CD4-positive, CD25-positive, alpha-beta regulatory T cell (primary cell): ENCODE results near the gene GSDMA. TPM values are rescaled to one million over a fixed set of nuclear protein-coding genes. Genes with fewer than 3 reads are reported as not detected.

Experiments used
- ATAC-seq, 2 donors: fragments of 150-1000 bp; cut with Tn5 transposase; one replicate each; pipeline ENCODE4 v1.10.0; 2021; ENCODE audit warnings: low read depth in 2 of 2, moderate number of reproducible peaks in 2 of 2, moderate library complexity in 1 of 2
- DNase-seq, 3 donors: peaks; one replicate each; pipeline versions ENCODE4 v3.0.0 to v3.0.0-alpha.2; 2012 to 2022; ENCODE audit warnings: mixed read lengths in 1 of 3
- H3K27ac ChIP-seq: one replicate; pipeline ENCODE4 v1.7.0; 2013; ENCODE audit warnings: mild to moderate bottlenecking, low read length; ENCODE audit not compliant: insufficient read depth, poor library complexity, severe bottlenecking
- H3K27me3 ChIP-seq: one replicate; pipeline ENCODE4 v1.7.0; 2013; ENCODE audit warnings: low read length; ENCODE audit not compliant: control insufficient read depth, insufficient read depth
- H3K36me3 ChIP-seq: one replicate; pipeline ENCODE4 v1.7.0; 2013; ENCODE audit warnings: mild to moderate bottlenecking, low read length, moderate library complexity; ENCODE audit not compliant: control insufficient read depth, insufficient read depth
- H3K4me1 ChIP-seq: 2 replicates; pipeline ENCODE4 v1.7.0; 2013; ENCODE audit warnings: mild to moderate bottlenecking, low read length; ENCODE audit not compliant: insufficient read depth, control insufficient read depth, poor library complexity, severe bottlenecking
- H3K4me3 ChIP-seq: one replicate; pipeline ENCODE4 v1.7.0; 2013; ENCODE audit warnings: low read depth, mild to moderate bottlenecking, low read length, moderate library complexity
- H3K9me3 ChIP-seq, 2 experiments: 1 replicate in 1 of 2; 2 replicates in 1 of 2; pipeline ENCODE4 v1.7.0; 2013; ENCODE audit warnings: low read length in 2 of 2, mild to moderate bottlenecking in 1 of 2, moderate library complexity in 1 of 2; ENCODE audit not compliant: control insufficient read depth in 2 of 2
- H3K27ac Mint-ChIP-seq, 3 donors: one replicate each; pipeline ENCODE4 v1.8.0; 2020 to 2022; ENCODE audit warnings: mild to moderate bottlenecking in 3 of 3, mixed read lengths in 3 of 3, moderate library complexity in 2 of 3
- H3K27me3 Mint-ChIP-seq: one replicate; pipeline ENCODE4 v1.8.0; 2022; ENCODE audit warnings: mild to moderate bottlenecking, mixed read lengths
- H3K36me3 Mint-ChIP-seq: one replicate; pipeline ENCODE4 v1.8.0; 2020; ENCODE audit warnings: mixed read lengths
- H3K4me1 Mint-ChIP-seq, 4 donors: one replicate each; pipeline ENCODE4 v1.8.0; 2020 to 2022; ENCODE audit warnings: mixed read lengths in 4 of 4, mild to moderate bottlenecking in 1 of 4
- H3K4me3 Mint-ChIP-seq, 4 donors: one replicate each; pipeline ENCODE4 v1.8.0; 2020 to 2022; ENCODE audit warnings: mild to moderate bottlenecking in 4 of 4, mixed read lengths in 4 of 4, moderate library complexity in 3 of 4
- H3K9me3 Mint-ChIP-seq, 7 donors: one replicate each; pipeline ENCODE4 v1.8.0; 2020 to 2022; ENCODE audit warnings: mixed read lengths in 7 of 7, mild to moderate bottlenecking in 3 of 7, moderate library complexity in 2 of 7
- polyA plus RNA-seq, 4 donors: library from polyadenylated mRNA; unstranded; fragments of 300-500 nt; fragmentation: Illumina TruSeq; gene quantifications; one replicate each; pipeline ENCODE4 v1.2.3, GENCODE V29; 2021
- total RNA-seq: library from RNA; stranded (reverse); gene quantifications from one replicate; pipeline ENCODE4 v1.2.3, GENCODE V29; 2022

The GSDMA gene
- total and polyA plus RNA-seq, 5 donors from 2014 or later, result 1.1 to 2.8 (median 2.1) TPM

DNA sequence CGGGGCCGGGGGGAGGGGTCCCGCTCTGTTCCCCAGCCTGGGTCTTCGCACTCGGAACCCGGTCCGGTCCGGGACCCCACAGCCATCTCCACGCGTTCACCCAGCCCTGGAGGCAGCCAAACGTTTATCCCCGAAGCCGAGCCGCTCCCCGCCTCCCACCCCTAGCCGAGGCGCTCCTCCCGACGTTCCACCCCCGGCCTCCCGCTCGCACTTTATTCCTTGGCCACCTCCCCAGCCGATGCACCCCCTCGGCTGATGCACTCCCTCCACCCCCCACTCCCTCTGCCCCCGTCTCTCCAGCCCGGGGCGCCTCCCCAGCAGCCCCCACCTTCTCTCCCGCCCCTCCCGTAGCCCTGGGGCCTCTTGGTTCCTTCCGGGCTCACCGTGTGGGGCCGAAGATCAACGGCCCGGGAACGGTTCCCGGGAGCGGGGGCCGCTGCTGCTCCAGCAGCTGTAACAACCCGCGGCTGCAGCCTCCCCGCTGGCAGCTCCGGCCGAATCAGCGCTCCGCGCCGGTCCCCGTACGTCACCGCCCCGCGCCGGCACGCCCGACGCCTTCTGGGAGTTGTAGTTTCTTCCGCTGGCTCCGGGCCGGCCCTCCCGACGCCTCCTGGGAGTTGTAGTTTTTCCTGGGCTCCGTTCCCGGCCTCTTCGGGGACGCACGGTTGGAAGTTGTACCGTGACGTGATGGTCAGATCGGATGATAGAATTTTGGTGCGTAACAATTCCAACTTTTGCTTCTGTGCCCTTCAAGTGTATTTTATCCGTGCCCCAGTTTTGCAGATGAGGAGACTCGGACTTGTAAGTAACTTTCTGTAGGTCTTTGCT is 35.5 kb upstream of the GSDMA start, which contains the start of the genes LRRC3C and ORMDL3:
LRRC3C (plus strand) TSS at position 632 of the 828 bp plus-strand sequence. CDS start 13,792 bp downstream, outside the sequence.
ORMDL3 (minus strand) TSS at position 501 of the 828 bp plus-strand sequence. CDS start 3,398 bp downstream, outside the sequence.
- no peaks in the 10 kb centered on the region for H3K27me3 Mint-ChIP-seq
- Histone ChIP-seq H3K4me3 (peak within 1 kb of the TSS; percentile 89), H3K36me3 (peaks cover 15% of the 10 kb centered on the region), H3K9me3 (no peaks in the 10 kb centered on the region), H3K27ac (peak within 1 kb of the TSS; percentile 86), H3K27me3 (no peaks in the 10 kb centered on the region), H3K4me1 (peaks cover 49% of the 10 kb centered on the region)
- no peaks in the 10 kb centered on the region for H3K9me3 Mint-ChIP-seq
- ATAC-seq, result peak; percentile 86 to 90
- peak within 1 kb of the TSS; percentile 89 to 97 (median 94) for H3K4me3 Mint-ChIP-seq
- peaks cover 14% of the 10 kb centered on the region for H3K36me3 Mint-ChIP-seq
- peak; percentile 86 to 95 (median 92) for DNase-seq
- peak within 1 kb of the TSS; percentile 76 to 96 (median 96) for H3K27ac Mint-ChIP-seq
- peaks cover 0 to 55% (median 35%) of the 10 kb centered on the region in 4 donors for H3K4me1 Mint-ChIP-seq

DNA sequence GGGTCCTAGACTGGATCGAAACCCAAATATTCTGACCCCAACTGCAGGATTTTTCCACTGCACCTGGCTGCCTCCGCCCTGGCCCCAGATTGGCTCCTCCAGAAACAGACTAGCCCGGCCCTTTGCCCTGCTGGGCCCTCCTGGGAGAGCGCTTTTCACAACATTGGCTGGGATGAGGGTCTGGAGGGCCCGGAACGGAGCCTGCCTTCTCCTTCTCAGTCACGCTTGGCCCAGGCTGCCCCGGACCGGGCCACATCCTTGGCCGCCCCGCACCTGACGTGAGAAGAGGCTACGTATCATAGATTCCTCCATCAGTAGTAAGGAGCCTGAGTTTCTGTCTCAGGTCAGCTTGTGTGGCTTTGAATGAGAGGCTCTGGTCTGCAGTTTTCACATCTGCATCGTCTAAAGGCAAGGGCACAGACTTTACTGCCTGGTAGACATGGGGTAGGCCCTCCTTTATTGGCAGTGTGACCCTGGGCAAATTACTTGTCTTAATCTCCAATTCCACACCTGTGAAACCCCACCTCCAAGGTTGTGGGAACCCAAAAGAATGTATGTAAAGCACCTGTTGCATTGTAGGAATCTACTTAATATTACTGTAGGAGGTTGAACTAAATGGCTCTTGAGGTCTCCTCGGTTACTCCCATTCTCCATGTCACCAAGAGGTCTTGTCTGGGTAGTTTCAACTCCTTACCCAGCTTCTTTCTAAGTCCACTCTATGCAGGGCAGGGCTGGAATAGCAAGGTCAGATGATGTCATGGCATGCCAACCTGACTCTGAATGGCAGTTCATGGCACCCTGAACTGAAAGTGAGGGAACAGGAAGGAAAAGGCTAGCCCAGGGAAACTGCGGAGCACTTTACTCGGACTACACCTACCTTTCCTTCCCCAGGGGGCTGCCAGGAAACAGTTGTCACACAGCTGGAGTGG is 34.6 kb upstream of the GSDMA start:
- no peaks in the 10 kb centered on the region for H3K9me3 ChIP-seq
- peaks cover 10% of the 10 kb centered on the region for H3K36me3 Mint-ChIP-seq
- ATAC-seq (no peak), DNase-seq (no peak)
- H3K27me3 Mint-ChIP-seq, result no peaks in the 10 kb centered on the region
- H3K9me3 Mint-ChIP-seq, result no peaks in the 10 kb centered on the region
- peaks cover 6% of the 10 kb centered on the region for H3K36me3 ChIP-seq
- peak overlapping the region; percentile 86 for H3K27ac ChIP-seq
- H3K4me3 ChIP-seq, result peak overlapping the region; percentile 86
- peak overlapping the region; percentile 26 to 96 (median 94) for H3K27ac Mint-ChIP-seq
- H3K27me3 ChIP-seq, result no peaks in the 10 kb centered on the region
- peak overlapping the region; percentile 89 to 97 (median 94) for H3K4me3 Mint-ChIP-seq
- H3K4me1 Mint-ChIP-seq, result peaks cover 0 to 46% (median 31%) of the 10 kb centered on the region in 4 donors
- peaks cover 41% of the 10 kb centered on the region for H3K4me1 ChIP-seq

DNA sequence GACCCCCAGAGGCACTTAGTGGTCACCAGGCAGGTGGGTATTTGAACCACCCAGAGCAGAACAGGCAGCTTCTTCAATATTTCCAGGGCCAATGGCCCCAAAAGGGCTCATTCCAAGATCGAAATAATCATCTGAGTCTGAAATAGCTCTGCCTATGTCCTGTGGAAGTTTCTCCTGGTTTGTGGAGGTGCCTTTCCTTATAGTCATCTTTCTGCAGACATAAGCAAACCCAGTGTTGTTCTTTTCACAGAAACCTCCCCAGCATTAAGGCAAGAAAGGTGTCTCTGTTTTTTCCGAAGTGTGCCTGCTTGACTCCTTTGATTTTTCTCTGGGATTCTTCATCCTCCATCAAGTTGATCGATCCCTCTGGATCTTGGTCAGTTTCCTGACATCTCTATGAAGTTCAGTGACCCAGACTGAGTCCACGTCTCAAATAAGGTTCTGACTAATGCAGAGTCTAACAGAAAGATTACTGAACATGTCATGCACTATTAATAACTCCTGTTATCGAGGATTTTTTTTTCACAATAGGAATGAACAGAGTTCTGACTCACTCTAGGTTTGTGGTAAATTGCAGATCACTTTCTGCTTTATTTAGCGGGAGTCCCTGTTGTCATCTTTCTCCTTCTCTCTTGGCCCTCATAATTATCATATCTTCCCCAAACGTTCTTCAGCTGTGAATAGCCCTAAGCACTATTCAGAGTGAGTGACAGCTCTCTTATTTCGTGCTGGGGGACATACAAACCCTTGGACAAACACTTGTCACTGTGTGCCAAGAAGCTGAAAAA is 33.8 kb upstream of the GSDMA start:
- H3K9me3 ChIP-seq, result no peaks in the 10 kb centered on the region

DNA sequence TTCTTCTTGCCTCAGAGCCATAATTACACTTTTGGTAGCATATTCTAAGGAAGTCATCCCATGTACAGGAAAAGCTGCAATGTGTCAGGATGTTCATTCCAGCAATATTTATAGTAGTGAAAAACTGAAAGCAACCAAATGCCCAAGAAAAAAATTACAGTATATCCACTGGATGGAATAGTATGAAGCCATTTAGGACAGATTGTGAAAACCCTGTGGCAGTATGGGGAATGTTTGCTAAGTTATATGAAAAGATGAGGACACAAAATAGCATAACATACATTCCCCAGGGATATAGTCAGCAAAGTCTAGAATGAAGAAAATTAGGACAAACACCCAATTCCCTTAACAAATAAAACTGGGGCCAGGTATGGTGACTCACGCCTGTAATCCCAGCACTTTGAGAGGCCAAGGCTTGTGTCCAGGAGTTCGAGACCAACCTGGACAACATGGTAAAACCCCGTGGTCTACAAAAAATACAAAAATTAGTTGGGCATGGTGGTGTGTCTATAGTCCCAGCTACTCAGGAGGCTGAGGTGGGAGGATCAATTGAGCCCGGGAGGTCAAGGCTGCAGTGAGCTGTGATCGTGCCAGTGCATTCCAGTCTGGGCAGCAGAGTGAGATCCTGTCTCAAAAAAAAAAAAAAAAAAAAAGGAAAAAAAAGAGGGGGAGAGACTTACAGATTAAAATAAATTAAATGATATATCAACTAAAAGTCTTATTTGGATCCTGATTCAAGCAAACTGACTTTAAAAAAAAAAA is 33.0 kb upstream of the GSDMA start:
- H3K4me1 ChIP-seq, result peaks cover 27% of the 10 kb centered on the region
- H3K36me3 Mint-ChIP-seq, result no peaks in the 10 kb centered on the region
- H3K4me3 Mint-ChIP-seq, result peak overlapping the region in 2 of 4 donors; percentile 64 to 76
- H3K27ac ChIP-seq, result no peak overlapping the region
- DNase-seq (no peak), ATAC-seq (no peak)
- peaks cover 0 to 32% (median 23%) of the 10 kb centered on the region in 4 donors for H3K4me1 Mint-ChIP-seq
- H3K27ac Mint-ChIP-seq, result no peak overlapping the region
- no peaks in the 10 kb centered on the region for H3K27me3 ChIP-seq
- no peaks in the 10 kb centered on the region for H3K9me3 ChIP-seq
- no peaks in the 10 kb centered on the region for H3K9me3 Mint-ChIP-seq
- no peaks in the 10 kb centered on the region for H3K27me3 Mint-ChIP-seq
- H3K36me3 ChIP-seq, result no peaks in the 10 kb centered on the region
- H3K4me3 ChIP-seq, result no peak overlapping the region

More for the DNA sequence above, 33.8 kb upstream of the GSDMA start:
- H3K36me3 Mint-ChIP-seq, result peaks cover 6% of the 10 kb centered on the region
- H3K27me3 Mint-ChIP-seq, result no peaks in the 10 kb centered on the region
- ATAC-seq (no peak), DNase-seq (no peak)
- no peaks in the 10 kb centered on the region for H3K36me3 ChIP-seq
- peaks cover 35% of the 10 kb centered on the region for H3K4me1 ChIP-seq
- peak overlapping the region in 3 of 4 donors; percentile 62 to 76 (median 64) for H3K4me3 Mint-ChIP-seq
- peaks cover 0 to 40% (median 30%) of the 10 kb centered on the region in 4 donors for H3K4me1 Mint-ChIP-seq
- H3K4me3 ChIP-seq, result no peak overlapping the region
- H3K27ac ChIP-seq, result no peak overlapping the region
- H3K27ac Mint-ChIP-seq, result no peak overlapping the region
- H3K27me3 ChIP-seq, result no peaks in the 10 kb centered on the region
- H3K9me3 Mint-ChIP-seq, result no peaks in the 10 kb centered on the region

DNA sequence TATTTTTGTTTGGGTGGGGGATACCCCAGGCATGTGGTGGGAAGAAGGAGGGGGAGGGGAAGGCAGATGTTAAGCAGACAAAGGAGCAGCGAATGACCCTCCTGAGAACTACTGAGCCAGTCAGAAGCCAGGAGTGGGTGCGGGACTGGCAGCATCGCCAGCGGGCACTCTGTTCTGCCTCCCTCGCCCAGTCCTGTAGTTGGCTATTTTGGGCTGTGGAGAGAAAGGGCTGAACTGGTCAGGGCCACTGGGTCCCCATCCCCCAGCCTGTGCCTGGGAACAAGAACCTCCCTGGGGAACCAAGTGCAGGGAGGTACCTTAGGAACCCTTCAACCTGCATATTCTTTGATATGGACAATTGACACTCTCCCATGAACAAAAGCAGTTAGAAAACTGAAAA is 28.9 kb upstream of the GSDMA start:
- no peaks in the 10 kb centered on the region for H3K36me3 ChIP-seq
- Mint-ChIP-seq H3K36me3 (no peaks in the 10 kb centered on the region), H3K4me1 (peaks cover 0 to 2% (median 0%) of the 10 kb centered on the region in 4 donors), H3K4me3 (no peak overlapping the region), H3K27ac (no peak overlapping the region), H3K27me3 (no peaks in the 10 kb centered on the region), H3K9me3 (no peaks in the 10 kb centered on the region)
- no peaks in the 10 kb centered on the region for H3K9me3 ChIP-seq
- H3K4me1 ChIP-seq, result no peaks in the 10 kb centered on the region
- DNase-seq (no peak), ATAC-seq (no peak)
- H3K4me3 ChIP-seq, result no peak overlapping the region
- H3K27ac ChIP-seq, result no peak overlapping the region
- no peaks in the 10 kb centered on the region for H3K27me3 ChIP-seq

DNA sequence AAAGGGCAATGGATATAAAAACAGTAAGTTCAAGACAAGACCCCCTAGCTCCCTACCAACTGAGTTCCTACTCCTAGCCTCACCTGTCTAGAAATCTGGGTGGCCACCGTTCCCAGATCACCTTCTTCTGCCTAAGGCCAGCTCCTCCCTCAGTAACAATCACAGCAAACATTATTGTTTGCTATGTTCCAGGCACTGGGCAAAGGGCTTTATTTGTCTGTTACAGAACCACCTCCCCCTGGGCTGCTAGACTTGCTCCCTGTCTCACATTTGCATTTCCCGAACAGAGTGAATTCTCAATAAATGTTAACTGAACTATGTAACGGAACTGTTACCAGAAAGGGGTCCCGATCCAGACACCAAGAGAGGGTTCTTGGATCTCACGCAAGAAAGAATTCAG is 28.5 kb upstream of the GSDMA start:
- no peak overlapping the region for H3K27ac ChIP-seq
- no peak overlapping the region for H3K4me3 ChIP-seq
- H3K4me3 Mint-ChIP-seq, result no peak overlapping the region
- H3K36me3 ChIP-seq, result no peaks in the 10 kb centered on the region
- DNase-seq (no peak), ATAC-seq (no peak)
- H3K36me3 Mint-ChIP-seq, result no peaks in the 10 kb centered on the region
- H3K27me3 ChIP-seq, result no peaks in the 10 kb centered on the region
- no peaks in the 10 kb centered on the region for H3K9me3 Mint-ChIP-seq
- no peaks in the 10 kb centered on the region for H3K4me1 ChIP-seq
- H3K4me1 Mint-ChIP-seq, result peaks cover 0 to 4% (median 1%) of the 10 kb centered on the region in 4 donors
- no peaks in the 10 kb centered on the region for H3K9me3 ChIP-seq
- no peak overlapping the region for H3K27ac Mint-ChIP-seq
- H3K27me3 Mint-ChIP-seq, result no peaks in the 10 kb centered on the region
